Erythroblast (primary cell): Measurements from ENCODE around the gene CEP290.

Source experiments
- GATA1 ChIP-seq: IDR thresholded peaks from 2 replicates; pipeline ENCODE4 v1.6.1; 2011; ENCODE audit warnings: low read depth, mild to moderate bottlenecking, control low read depth, low read length, moderate library complexity
- POLR2A ChIP-seq: IDR thresholded peaks from 2 replicates; pipeline ENCODE4 v1.6.1; 2011; ENCODE audit warnings: mild to moderate bottlenecking, low read length

DNA sequence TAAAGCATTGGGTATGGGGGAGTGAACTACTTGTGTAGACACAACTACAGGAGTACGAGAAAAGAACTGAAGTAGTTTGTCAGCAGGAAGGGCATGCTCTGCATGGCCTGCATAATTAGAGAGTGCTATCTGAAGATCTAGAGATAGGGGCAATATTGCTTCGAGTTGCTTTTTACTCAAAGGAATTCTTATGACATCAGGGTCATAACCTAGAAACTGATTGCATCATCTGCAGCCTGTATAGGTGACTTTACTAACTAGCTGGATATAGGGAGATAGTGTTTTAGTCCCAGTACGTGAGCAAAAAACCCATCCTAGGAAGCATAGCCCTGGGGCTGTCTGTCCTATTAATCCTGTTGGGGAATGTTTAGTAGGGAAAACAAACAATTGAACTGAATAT lies 40.0 kb upstream of the CEP290 start:
- TF ChIP-seq POLR2A (no peak), GATA1 (no peak)
